SJCRH30 (cell line): ENCODE data around the gene SEMA6B. TPM values are rescaled to one million over a fixed set of nuclear protein-coding genes. Genes with fewer than 3 reads are reported as not detected.

Experiments
- DNase-seq, 2 experiments: peaks; one replicate each; pipeline ENCODE4 v3.0.0-alpha.2; 2015 to 2020
- H3K27ac ChIP-seq: fragments of 250-450 bp; sonication (Bioruptor Pico); 2 replicates; pipeline ENCODE4 v1.5.1; 2020; ENCODE audit warnings: mild to moderate bottlenecking, moderate library complexity
- H3K27me3 ChIP-seq: fragments of 250-450 bp; sonication (Bioruptor Pico); 2 replicates; pipeline ENCODE4 v1.5.1; 2020; ENCODE audit warnings: mild to moderate bottlenecking, moderate library complexity
- H3K36me3 ChIP-seq: fragments of 250-450 bp; sonication (Bioruptor Pico); 2 replicates; pipeline ENCODE4 v1.5.1; 2020; ENCODE audit warnings: mild to moderate bottlenecking, moderate library complexity
- H3K4me1 ChIP-seq: fragments of 250-450 bp; sonication (Bioruptor Pico); 2 replicates; pipeline ENCODE4 v1.5.1; 2020; ENCODE audit warnings: mild to moderate bottlenecking, moderate library complexity
- H3K4me3 ChIP-seq: fragments of 250-450 bp; sonication (Bioruptor Pico); 2 replicates; pipeline ENCODE4 v1.5.1; 2020; ENCODE audit warnings: mild to moderate bottlenecking, moderate library complexity
- H3K9me3 ChIP-seq: fragments of 250-450 bp; sonication (Bioruptor Pico); replicated peaks from 2 replicates; pipeline ENCODE4 v1.5.1; 2020; ENCODE audit warnings: mild to moderate bottlenecking, moderate library complexity
- total RNA-seq: library from RNA; depleted of rRNA; stranded (reverse); fragments of >200 nt; shearing (Covaris generic); gene quantifications from 2 replicates; pipeline ENCODE4 v1.2.3, GENCODE V29; 2014

The SEMA6B gene
- total RNA-seq, 1 experiment from 2014 or later, result 116 TPM

DNA sequence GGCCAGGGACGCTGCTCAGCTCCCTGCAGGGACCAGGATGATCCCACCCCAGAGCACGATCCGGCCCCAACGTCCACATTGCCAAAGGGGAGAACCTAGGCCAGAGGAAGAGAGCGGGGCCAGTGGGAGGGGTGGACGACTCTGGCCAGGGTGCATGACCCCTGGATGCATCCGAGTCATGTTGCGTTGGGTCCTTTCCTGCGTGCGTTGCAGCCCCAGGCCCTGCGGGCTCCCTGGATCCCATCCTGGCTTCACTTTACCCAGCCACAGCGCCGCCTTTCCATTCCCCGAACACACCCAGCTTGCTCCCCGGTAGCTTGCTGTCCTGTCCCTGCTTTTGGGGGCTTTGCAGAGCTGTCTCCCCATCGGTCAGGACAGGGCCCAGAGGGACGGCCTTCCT lies 51.7 kb downstream of the SEMA6B start:
- DNase-seq, result no peak
- no peaks in the 10 kb centered on the region for H3K27me3 ChIP-seq
- H3K27ac ChIP-seq, result no peak overlapping the region

DNA sequence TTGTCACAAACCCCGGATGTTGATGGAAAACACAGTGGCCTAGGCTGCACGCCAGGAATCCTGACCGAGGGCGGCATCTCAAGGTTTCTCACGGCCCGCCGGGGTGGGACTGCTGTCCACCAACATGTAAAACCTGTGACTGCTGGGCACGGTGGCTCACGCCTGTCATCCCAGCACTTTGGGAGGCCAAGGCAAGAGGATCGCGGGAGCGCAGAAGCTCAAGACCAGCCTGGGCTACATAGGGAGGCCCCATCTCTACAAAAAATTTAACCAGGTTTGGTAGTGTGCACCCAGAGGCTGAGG lies 52.4 kb downstream of the SEMA6B start:
- Histone ChIP-seq H3K4me3 (no peak overlapping the region), H3K4me1 (peaks cover 18% of the 10 kb centered on the region), H3K27ac (no peak overlapping the region), H3K36me3 (no peaks in the 10 kb centered on the region), H3K9me3 (no peaks in the 10 kb centered on the region), H3K27me3 (no peaks in the 10 kb centered on the region)
- no peak for DNase-seq

More for the DNA sequence above, 51.7 kb downstream of the SEMA6B start:
- no peaks in the 10 kb centered on the region for H3K36me3 ChIP-seq
- H3K4me3 ChIP-seq, result no peak overlapping the region
- H3K4me1 ChIP-seq, result peaks cover 12% of the 10 kb centered on the region
- H3K9me3 ChIP-seq, result no peaks in the 10 kb centered on the region

DNA sequence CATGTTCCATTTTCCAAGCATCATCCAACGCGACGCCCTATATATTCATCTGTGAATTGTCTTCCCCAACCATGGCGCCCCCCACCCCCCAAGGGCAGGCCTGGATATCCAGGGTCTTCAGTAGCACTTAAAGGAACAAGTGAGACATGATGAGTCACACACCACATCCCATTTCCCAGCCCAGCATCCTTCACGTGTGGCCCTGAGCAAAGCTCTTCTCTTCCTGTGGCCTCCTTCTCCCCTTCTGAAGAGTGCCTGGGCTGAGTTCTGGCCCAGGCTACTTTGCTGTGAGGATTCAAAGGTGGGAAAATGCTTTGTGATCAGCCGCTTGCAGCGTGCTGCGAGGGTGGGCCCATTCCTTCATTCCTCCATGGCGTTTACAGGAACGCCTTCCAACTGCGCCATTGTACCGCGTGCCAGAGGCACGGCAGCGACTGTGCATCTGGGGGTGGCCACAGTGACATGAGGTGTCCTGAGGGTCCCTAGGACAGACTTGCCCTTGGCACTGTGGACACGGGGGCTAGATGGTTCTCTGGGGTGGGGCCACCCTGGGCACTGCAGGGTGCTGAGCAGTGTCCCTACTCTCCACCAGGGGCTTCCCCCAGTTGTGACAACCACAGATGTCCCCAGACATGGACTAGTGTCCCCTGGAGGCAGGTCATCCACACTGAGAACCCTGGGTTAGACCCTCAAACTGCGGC lies 52.9 kb downstream of the SEMA6B start:
- no peak overlapping the region for H3K4me3 ChIP-seq
- H3K9me3 ChIP-seq, result no peaks in the 10 kb centered on the region
- DNase-seq, result no peak
- H3K36me3 ChIP-seq, result no peaks in the 10 kb centered on the region
- no peaks in the 10 kb centered on the region for H3K27me3 ChIP-seq
- peaks cover 18% of the 10 kb centered on the region for H3K4me1 ChIP-seq
- no peak overlapping the region for H3K27ac ChIP-seq

DNA sequence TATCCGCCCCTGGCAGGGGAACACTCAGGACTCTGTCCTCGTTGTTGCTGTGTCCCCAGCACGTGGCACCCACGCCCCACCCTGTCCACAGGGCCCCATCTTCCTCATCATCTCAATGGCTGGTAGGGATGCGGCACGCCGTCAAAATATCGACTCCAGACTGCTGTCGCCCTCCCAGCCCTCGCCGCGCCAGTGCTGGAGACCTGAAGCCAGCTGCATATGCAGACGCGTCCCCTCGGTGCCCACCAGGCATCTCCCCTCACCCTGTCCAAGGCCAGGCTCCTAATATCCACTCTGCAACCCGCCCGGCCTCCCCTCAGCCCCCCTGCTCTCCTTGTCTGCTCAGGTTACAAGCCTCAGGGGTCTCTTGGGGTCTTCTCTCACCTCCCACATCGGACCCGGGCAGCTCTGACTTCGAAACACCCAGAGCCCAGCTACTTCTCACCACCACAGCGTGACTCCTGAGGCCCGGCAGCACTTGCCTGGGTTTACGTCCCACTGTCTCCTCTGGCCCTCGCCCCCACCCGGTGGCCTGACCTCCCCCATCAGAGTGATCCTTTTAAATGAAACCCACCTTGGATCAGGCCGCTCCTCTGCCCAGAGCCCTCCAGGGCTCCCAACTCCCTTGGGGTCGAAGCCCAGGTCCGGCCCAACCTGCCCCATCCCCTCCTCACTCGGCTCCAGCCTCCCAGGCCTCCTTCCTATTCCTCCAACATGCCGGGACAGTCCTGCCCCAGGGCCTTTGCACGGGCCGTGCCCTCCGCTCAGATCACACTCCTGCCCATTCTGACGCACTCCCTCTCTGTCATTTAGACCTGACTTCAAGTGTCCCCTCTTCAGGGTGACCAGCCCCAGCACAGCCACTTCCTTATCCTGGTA lies 53.7 kb downstream of the SEMA6B start:
- Histone ChIP-seq H3K4me1 (peaks cover 18% of the 10 kb centered on the region), H3K27ac (no peak overlapping the region), H3K4me3 (no peak overlapping the region), H3K9me3 (no peaks in the 10 kb centered on the region), H3K36me3 (no peaks in the 10 kb centered on the region), H3K27me3 (no peaks in the 10 kb centered on the region)
- DNase-seq, result no peak

DNA sequence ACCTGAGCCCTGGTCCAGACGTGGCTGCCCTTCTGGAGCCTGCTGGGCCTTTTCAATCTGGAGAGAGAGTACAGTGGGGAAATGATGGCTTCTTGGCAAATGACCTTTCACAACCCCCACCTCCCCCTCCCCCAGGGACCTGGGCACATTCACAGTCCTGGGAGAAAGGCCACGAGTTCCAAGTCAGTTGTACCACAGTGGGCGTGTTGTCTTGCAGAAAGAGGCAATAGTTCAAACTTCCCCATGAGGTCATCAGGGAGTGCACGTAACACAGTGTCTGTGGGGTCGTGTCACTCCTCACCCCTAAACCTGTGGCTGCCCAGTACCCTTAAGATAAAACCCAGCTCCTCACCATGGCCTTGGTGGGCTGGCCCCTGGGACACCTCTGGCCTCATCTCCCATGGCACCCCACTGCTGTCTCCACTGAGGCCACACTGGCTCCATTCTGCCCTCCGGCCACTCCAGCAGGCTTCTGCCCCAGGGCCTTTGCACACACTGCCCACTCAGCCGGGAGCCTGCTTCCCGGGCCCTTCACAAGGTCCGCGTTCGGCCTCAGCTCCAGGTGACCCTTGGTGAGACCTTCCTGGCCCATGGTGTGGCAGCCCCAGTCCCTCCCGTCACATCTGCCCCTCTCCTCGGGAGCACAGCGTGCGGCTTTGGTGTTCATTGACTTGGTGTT lies 54.5 kb downstream of the SEMA6B start:
- H3K27me3 ChIP-seq, result no peaks in the 10 kb centered on the region
- peaks cover 18% of the 10 kb centered on the region for H3K4me1 ChIP-seq
- DNase-seq, result no peak
- no peak overlapping the region for H3K4me3 ChIP-seq
- no peaks in the 10 kb centered on the region for H3K36me3 ChIP-seq
- no peaks in the 10 kb centered on the region for H3K9me3 ChIP-seq
- no peak overlapping the region for H3K27ac ChIP-seq

DNA sequence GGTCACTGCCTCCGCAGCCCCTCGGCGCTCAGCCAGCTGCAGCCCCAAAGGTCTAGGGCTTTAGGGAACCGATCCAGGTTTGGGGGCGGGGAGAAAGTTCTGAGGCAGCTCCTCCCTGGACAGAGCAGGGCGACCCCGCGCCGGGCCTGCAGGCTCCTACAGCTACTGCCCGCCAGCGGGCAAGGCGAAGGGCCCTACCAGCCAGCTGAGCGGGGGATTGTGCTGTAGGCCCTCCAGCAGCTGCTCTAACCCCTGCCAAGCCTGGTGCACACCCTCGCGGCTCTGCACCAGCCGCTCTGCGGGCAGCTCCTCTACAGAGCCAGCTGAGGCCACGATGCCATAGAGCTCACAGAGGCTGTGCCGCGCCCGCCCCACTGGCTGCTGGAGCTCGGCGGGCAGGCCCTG lies 55.2 kb downstream of the SEMA6B start:
- H3K27ac ChIP-seq, result no peak overlapping the region

DNA sequence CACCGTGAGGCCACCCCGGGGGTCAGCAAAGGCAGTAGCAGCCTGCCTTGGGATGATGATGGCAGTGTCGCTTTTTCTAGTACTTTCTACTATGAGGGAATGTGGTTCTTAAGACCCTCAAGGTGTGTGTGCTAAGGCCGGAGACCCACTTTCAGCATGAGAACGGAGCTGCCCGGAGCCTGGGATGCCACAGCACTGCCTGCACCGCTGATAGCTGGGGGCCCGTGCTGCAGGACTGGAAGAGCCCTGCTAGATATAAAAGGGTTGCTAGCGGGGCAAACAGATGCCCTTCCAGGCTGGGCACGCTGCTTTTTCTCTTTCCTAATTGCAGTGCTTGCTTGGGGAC lies 55.7 kb downstream of the SEMA6B start:
- DNase-seq, result no peak
- Histone ChIP-seq H3K27me3 (no peaks in the 10 kb centered on the region), H3K4me1 (peaks cover 18% of the 10 kb centered on the region), H3K27ac (no peak overlapping the region; the same call in 1 of the 2 replicates), H3K36me3 (no peaks in the 10 kb centered on the region), H3K4me3 (no peak overlapping the region), H3K9me3 (no peaks in the 10 kb centered on the region)

More for the DNA sequence above, 55.2 kb downstream of the SEMA6B start:
- Histone ChIP-seq H3K36me3 (no peaks in the 10 kb centered on the region), H3K27me3 (no peaks in the 10 kb centered on the region), H3K4me3 (no peak overlapping the region), H3K9me3 (no peaks in the 10 kb centered on the region), H3K4me1 (peaks cover 18% of the 10 kb centered on the region)
- DNase-seq, result no peak

DNA sequence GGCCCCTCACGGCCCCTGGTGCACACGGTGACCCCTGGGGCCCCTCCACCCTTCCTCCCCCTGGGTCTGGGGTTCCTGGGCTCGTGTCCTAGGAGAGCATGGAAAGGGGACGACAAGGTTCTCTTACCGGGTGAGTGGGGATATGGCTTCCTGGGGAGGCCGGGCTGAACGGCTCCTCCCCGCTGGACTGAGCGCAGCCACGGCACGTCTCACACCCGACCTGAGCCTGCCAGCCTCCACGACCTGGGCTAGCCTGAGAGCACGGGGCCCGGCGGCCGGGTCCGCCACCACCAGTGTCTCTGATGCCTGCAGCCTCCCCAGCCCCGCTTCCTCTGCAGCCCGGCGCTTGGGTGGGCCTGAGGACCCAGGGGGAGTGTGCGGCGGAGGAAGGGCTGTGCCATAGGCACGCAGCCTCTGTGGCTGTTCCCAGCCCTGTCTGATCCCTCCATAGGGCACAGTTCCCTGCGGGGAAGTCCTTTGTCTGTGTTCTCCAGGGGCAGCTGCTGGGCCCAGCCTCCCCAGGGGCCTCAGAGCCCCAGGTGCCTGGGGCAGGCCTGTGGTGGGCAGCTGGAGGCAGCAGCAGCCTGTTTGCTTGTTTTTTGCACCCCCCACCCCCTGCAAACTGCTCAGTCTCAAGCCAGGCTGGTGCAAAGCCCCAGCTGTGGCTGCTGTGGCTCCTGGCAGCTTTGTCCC lies 56.2 kb downstream of the SEMA6B start:
- no peaks in the 10 kb centered on the region for H3K9me3 ChIP-seq
- peak; percentile 84 for DNase-seq
- no peaks in the 10 kb centered on the region for H3K27me3 ChIP-seq
- peak overlapping the region; percentile 63 for H3K27ac ChIP-seq
- H3K4me3 ChIP-seq, result no peak overlapping the region
- H3K36me3 ChIP-seq, result no peaks in the 10 kb centered on the region
- H3K4me1 ChIP-seq, result peaks cover 18% of the 10 kb centered on the region

DNA sequence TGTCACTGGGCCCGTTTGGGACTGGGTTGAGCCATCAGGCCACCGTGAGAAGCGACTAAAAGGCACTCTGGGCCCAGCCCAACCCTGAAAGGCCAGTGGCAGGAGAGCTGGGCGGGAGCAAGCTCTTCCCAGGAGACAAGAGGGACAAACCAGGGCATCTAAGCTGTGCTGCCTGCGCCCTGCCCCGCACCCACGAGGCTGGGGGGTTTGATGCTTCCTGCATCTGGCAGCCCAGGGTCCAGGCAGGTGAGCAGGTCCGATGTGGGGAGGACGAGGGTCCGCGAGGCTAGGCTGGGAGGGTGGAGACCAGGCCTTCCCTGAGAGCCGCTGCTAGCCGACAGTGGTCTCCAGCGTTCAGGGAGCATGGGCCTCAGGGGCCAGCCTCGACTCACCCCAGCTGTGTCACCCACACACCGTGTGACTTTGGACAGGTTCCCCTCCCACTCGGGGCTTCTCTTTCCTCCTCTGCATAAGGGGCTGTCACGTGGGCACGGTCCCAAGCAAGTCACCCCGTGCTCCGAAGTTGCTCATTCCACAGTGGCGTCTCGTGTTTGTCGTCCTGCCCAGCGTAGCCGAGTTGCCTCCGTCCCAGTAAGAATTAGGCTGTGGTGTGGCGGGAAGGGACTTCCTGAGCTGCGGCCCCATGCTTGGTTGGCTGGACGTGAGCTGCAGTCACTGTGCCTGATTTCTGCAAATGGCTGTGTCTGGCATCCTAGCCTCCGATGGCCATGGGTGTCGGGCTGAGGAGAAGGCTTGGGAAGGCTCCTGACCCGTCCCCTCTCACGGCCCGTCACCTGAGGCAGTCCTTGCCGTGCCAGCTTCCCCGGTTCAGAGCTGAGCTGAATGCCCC lies 57.0 kb downstream of the SEMA6B start:
- DNase-seq, result no peak
- Histone ChIP-seq H3K36me3 (peaks cover under 1% of the 10 kb centered on the region; the same call in 1 of the 2 replicates), H3K4me3 (no peak overlapping the region), H3K27me3 (no peaks in the 10 kb centered on the region), H3K27ac (peak overlapping the region; percentile 63), H3K4me1 (peaks cover 18% of the 10 kb centered on the region), H3K9me3 (no peaks in the 10 kb centered on the region)

DNA sequence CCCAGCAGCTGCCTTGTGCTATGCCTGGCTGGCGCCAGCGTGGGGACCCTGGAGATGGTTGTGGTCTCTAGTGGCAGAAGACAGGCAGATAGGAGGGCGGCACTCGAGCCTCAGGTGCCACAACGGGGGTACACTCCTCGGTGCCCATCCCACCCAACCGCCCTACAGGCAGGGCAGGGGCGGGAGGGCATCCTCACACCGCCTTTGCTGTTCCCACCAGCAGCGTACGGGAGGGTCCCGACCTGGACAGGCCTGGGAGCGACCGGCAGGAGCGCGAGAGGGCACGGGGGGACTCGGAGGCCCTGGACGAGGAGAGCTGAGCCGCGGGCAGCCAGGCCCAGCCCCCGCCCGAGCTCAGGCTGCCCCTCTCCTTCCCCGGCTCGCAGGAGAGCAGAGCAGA lies 57.8 kb downstream of the SEMA6B start:
- no peak overlapping the region for H3K27ac ChIP-seq
- H3K36me3 ChIP-seq, result peaks cover 3% of the 10 kb centered on the region; the same call in 1 of the 2 replicates
- peaks cover 18% of the 10 kb centered on the region for H3K4me1 ChIP-seq
- no peaks in the 10 kb centered on the region for H3K9me3 ChIP-seq
- no peak overlapping the region for H3K4me3 ChIP-seq
- DNase-seq, result no peak
- no peaks in the 10 kb centered on the region for H3K27me3 ChIP-seq

DNA sequence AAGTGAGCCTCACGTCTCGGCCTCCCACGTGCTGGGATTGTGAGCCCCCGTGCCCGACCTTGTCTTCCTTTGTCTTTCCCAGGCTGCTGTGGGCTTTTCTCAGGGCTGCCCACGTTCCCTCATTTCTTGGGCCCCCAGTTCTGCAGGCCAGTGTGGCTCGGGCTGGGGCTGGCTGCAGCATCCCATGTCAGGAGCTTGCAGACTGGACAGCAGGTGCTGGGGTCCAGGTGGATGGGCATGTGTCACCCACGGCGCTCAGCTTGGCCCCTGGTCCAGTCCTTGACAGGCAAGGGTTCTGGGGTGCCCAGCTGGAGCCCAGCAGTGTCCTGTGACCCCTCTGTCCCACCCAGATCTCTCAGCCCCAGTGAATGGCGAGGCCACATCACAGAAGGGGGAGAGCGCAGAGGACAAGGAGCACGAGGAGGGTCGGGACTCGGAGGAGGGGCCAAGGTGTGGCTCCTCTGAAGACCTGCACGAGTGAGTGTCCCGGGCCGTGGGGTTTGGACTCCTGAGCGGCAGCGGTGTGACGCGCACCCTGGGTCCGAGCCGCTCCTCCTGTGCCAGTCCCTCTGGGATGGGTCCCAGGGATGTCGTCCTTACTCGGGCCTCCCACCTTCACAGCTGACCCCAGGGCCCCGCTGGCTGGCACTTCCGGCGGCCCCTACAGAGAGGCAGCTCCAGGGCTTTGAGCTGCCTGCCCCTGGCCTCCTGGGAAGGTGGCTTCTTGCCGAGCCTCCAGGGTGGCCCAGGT lies 58.5 kb downstream of the SEMA6B start:
- no peaks in the 10 kb centered on the region for H3K27me3 ChIP-seq
- H3K9me3 ChIP-seq, result no peaks in the 10 kb centered on the region
- no peak overlapping the region for H3K4me3 ChIP-seq
- no peak overlapping the region for H3K27ac ChIP-seq
- H3K36me3 ChIP-seq, result peaks cover 3% of the 10 kb centered on the region; the same call in 1 of the 2 replicates
- peaks cover 18% of the 10 kb centered on the region for H3K4me1 ChIP-seq
- DNase-seq, result no peak

DNA sequence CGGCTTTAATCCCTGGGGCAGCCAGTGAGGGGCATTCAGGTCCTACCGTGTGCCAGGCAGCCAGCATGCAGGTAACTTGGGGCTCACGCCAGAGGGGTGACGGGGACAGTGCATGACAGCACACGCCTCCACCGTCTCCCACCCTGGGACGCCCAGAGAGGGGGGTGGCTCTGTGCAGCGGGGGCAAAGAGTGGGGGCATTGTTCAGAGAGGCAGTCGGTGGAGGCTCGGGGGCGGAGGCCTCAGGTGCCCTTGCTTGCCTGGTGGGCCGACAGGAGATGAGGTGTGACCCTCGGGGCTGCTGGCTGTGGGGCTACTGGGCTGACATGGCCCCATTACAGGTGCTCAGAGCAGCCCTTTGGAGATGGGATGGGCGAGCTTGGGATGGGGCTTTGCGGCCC lies 59.6 kb downstream of the SEMA6B start:
- Histone ChIP-seq H3K27me3 (no peaks in the 10 kb centered on the region), H3K36me3 (peaks cover 3% of the 10 kb centered on the region; the same call in 1 of the 2 replicates), H3K4me1 (peaks cover 18% of the 10 kb centered on the region), H3K27ac (no peak overlapping the region), H3K9me3 (no peaks in the 10 kb centered on the region), H3K4me3 (no peak overlapping the region)
- no peak for DNase-seq

DNA sequence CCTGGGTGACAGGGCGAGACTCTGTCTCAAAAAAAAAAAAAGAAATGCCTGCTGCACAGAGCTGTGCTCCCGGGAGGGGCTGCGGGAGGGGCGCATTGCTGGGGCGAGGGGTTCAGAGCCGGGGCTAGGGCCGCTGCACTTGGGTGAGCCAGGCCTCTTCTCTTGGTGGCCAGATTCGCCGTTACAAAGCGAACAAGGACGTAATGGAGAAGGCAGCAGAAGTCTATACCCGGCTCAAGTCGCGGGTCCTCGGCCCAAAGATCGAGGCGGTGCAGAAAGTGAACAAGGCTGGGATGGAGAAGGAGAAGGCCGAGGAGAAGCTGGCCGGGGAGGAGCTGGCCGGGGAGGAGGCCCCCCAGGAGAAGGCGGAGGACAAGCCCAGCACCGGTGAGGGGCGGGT lies 60.2 kb downstream of the SEMA6B start:
- Histone ChIP-seq H3K9me3 (no peaks in the 10 kb centered on the region), H3K27me3 (no peaks in the 10 kb centered on the region), H3K4me3 (no peak overlapping the region), H3K4me1 (peaks cover 18% of the 10 kb centered on the region), H3K27ac (no peak overlapping the region), H3K36me3 (peaks cover 3% of the 10 kb centered on the region; the same call in 1 of the 2 replicates)
- no peak for DNase-seq
